Measurements from ENCODE around the gene RGS16.

RGS16 gene

DNA sequence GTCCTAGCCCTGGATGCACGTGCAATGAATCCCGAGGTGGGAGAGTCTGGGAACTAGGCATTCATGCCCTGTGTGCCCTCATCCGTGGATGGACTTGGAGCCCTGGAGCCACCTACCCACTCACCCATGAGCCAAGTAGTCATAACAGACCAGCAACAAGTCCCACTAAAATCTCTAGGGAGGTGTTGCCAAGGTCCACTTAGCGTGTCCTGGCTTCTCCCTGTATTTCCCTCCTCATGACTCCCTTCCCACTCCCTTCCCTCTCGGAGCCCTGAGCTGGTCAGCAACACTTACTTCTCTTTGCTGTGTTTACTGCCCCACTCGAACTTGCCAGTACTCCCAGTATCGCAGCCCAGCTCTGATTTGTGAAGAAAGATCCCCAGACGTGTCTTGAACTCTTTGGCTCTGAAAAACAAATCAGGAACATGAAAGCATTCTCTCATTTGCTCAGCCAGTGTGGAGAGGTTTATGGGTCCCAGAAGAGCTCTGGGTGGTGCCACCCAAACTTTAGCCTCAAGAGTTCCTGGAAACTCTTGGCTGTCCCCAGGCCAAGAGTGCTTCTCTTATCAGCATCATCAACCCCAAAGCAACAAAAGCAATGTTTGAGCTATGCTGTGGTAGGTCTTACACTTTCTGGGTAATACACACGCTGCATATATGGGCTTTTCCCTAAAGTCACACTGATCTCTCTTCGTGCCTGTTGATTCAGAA is 1.1 kb downstream of the RGS16 start (continued):
- TF ChIP-seq ZNF140 (tag by site-specific recombination; IDR thresholded peaks at IDR 0.05) (no peak), ZNF214 (tag by site-specific recombination; IDR thresholded peaks at IDR 0.05; ENCODE audit: borderline replicate concordance) (no peak), ZNF48 (tag by site-specific recombination; IDR thresholded peaks at IDR 0.05) (no peak), ZNF658 (tag by site-specific recombination; IDR thresholded peaks at IDR 0.05) (no peak), SCRT1 (tag by site-specific recombination; IDR thresholded peaks at IDR 0.05; ENCODE audit: borderline replicate concordance) (no peak), SCRT2 (tag by site-specific recombination; IDR thresholded peaks at IDR 0.05) (peak; percentile 85), ZNF785 (tag by site-specific recombination; IDR thresholded peaks at IDR 0.05) (no peak), KLF8 (tag by site-specific recombination; IDR thresholded peaks at IDR 0.05) (no peak), SP3 (tag by site-specific recombination; IDR thresholded peaks at IDR 0.05) (no peak), ZNF114 (tag by site-specific recombination; IDR thresholded peaks at IDR 0.05) (no peak), KLF1 (tag by site-specific recombination; IDR thresholded peaks at IDR 0.05) (no peak), GLIS2 (tag by site-specific recombination; IDR thresholded peaks at IDR 0.05) (no peak), OSR2 (tag by site-specific recombination; IDR thresholded peaks at IDR 0.05) (no peak), WT1 (tag by site-specific recombination; IDR thresholded peaks at IDR 0.05) (peak; percentile 67; the same call in 1 of the 2 replicates)
- TF ChIP-seq, protein P1, sequence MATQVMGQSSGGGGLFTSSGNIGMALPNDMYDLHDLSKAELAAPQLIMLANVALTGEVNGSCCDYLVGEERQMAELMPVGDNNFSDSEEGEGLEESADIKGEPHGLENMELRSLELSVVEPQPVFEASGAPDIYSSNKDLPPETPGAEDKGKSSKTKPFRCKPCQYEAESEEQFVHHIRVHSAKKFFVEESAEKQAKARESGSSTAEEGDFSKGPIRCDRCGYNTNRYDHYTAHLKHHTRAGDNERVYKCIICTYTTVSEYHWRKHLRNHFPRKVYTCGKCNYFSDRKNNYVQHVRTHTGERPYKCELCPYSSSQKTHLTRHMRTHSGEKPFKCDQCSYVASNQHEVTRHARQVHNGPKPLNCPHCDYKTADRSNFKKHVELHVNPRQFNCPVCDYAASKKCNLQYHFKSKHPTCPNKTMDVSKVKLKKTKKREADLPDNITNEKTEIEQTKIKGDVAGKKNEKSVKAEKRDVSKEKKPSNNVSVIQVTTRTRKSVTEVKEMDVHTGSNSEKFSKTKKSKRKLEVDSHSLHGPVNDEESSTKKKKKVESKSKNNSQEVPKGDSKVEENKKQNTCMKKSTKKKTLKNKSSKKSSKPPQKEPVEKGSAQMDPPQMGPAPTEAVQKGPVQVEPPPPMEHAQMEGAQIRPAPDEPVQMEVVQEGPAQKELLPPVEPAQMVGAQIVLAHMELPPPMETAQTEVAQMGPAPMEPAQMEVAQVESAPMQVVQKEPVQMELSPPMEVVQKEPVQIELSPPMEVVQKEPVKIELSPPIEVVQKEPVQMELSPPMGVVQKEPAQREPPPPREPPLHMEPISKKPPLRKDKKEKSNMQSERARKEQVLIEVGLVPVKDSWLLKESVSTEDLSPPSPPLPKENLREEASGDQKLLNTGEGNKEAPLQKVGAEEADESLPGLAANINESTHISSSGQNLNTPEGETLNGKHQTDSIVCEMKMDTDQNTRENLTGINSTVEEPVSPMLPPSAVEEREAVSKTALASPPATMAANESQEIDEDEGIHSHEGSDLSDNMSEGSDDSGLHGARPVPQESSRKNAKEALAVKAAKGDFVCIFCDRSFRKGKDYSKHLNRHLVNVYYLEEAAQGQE (tag by site-specific recombination; IDR thresholded peaks at IDR 0.05): peak; percentile 59; the same call in 1 of the 2 replicates
- TF ChIP-seq, protein P2, sequence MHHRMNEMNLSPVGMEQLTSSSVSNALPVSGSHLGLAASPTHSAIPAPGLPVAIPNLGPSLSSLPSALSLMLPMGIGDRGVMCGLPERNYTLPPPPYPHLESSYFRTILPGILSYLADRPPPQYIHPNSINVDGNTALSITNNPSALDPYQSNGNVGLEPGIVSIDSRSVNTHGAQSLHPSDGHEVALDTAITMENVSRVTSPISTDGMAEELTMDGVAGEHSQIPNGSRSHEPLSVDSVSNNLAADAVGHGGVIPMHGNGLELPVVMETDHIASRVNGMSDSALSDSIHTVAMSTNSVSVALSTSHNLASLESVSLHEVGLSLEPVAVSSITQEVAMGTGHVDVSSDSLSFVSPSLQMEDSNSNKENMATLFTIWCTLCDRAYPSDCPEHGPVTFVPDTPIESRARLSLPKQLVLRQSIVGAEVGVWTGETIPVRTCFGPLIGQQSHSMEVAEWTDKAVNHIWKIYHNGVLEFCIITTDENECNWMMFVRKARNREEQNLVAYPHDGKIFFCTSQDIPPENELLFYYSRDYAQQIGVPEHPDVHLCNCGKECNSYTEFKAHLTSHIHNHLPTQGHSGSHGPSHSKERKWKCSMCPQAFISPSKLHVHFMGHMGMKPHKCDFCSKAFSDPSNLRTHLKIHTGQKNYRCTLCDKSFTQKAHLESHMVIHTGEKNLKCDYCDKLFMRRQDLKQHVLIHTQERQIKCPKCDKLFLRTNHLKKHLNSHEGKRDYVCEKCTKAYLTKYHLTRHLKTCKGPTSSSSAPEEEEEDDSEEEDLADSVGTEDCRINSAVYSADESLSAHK (tag by site-specific recombination; IDR thresholded peaks at IDR 0.05): no peak
- TF ChIP-seq, protein P3, sequence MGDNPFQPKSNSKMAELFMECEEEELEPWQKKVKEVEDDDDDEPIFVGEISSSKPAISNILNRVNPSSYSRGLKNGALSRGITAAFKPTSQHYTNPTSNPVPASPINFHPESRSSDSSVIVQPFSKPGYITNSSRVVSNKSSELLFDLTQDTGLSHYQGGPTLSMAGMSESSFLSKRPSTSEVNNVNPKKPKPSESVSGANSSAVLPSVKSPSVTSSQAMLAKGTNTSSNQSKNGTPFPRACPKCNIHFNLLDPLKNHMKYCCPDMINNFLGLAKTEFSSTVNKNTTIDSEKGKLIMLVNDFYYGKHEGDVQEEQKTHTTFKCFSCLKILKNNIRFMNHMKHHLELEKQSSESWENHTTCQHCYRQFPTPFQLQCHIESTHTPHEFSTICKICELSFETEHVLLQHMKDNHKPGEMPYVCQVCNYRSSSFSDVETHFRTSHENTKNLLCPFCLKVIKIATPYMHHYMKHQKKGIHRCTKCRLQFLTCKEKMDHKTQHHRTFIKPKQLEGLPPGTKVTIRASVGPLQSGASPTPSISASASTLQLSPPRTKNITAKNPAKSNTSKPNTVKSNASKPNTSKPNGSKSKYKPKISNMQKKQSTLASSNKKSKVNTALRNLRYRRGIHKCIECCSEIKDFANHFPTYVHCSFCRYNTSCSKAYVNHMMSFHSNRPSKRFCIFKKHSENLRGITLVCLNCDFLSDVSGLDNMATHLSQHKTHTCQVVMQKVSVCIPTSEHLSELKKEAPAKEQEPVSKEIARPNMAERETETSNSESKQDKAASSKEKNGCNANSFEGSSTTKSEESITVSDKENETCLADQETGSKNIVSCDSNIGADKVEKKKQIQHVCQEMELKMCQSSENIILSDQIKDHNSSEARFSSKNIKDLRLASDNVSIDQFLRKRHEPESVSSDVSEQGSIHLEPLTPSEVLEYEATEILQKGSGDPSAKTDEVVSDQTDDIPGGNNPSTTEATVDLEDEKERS (tag by site-specific recombination; IDR thresholded peaks at IDR 0.05): no peak
- TF ChIP-seq, protein P4, sequence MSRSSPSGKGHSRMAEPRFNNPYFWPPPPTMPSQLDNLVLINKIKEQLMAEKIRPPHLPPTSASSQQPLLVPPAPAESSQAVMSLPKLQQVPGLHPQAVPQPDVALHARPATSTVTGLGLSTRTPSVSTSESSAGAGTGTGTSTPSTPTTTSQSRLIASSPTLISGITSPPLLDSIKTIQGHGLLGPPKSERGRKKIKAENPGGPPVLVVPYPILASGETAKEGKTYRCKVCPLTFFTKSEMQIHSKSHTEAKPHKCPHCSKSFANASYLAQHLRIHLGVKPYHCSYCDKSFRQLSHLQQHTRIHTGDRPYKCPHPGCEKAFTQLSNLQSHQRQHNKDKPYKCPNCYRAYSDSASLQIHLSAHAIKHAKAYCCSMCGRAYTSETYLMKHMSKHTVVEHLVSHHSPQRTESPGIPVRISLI (tag by site-specific recombination; IDR thresholded peaks at IDR 0.05): no peak

All from HEK293 (cell line).